Tibial nerve (tissue), 4 donors: ENCODE data around the gene ERI3.

ENCODE experiments used
- CTCF ChIP-seq, 5 experiments: fragments of 200-600 bp in 3 of 5; fragments of 450-650 bp in 2 of 5; sonication (generic) in 3 of 5; IDR thresholded peaks; one replicate each; pipeline ENCODE4 v1.5.1; 2016 to 2019; ENCODE audit warnings: antibody characterized with exemption in 5 of 5, mild to moderate bottlenecking in 3 of 5, moderate library complexity in 2 of 5
- EP300 ChIP-seq, 2 donors: sonication (generic); formaldehyde crosslinking; IDR thresholded peaks; one replicate each; pipeline ENCODE4 v1.6.1; 2017; ENCODE audit warnings: antibody characterized with exemption in 2 of 2, mild to moderate bottlenecking in 1 of 2

- no peak for TF ChIP-seq CTCF (IDR thresholded peaks at IDR 0.05)
- TF ChIP-seq EP300 (IDR thresholded peaks at IDR 0.05), result no peak
These were observed 26.2 kb downstream of the ERI3 start for GRCh38 chr1:44328671-44329416.
